Daoy (cell line): Measurements from ENCODE around the gene HOXD9. TPM values are rescaled to one million over a fixed set of nuclear protein-coding genes. Genes with fewer than 3 reads are reported as not detected.

Source experiments
- DNase-seq: peaks from one replicate; pipeline ENCODE4 v3.0.0-alpha.2; 2015; ENCODE audit warnings: low read depth
- total RNA-seq: library from RNA; depleted of rRNA; stranded (reverse); fragments of >200 nt; shearing (Covaris generic); gene quantifications from 2 replicates; pipeline ENCODE4 v1.2.3, GENCODE V29; 2014

Gene HOXD9
- total RNA-seq, 1 experiment from 2014 or later, result 2.5 TPM

- DNase-seq, result no peak
Observed at GRCh38 chr2:176110415-176111308, 11.9 kb upstream of the HOXD9 start.

DNA sequence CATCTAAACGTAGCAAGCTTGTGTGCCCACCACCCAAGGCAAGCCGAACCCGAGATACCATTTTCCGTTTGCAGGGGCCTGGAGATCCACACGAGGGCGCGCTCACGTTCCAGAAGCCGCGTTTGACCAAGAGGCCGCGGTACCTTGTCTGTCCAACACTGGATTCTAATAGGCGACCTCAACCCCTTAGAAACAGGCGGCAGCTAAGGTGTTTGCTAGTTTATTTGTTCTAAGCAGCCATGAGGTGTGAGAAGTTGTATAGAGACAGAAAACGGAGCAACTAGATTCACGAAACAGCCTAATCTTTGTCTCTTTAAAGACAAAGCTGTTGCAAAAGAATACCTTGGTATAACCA lies 11.2 kb upstream of the HOXD9 start:
- DNase-seq, result peak; percentile 69

- no peak for DNase-seq
Observed at GRCh38 chr2:176111846-176112374, 10.6 kb upstream of the HOXD9 start.

GRCh38 chr2:176112375-176113302 lies 9.9 kb upstream of the HOXD9 start:
- no peak for DNase-seq

DNA sequence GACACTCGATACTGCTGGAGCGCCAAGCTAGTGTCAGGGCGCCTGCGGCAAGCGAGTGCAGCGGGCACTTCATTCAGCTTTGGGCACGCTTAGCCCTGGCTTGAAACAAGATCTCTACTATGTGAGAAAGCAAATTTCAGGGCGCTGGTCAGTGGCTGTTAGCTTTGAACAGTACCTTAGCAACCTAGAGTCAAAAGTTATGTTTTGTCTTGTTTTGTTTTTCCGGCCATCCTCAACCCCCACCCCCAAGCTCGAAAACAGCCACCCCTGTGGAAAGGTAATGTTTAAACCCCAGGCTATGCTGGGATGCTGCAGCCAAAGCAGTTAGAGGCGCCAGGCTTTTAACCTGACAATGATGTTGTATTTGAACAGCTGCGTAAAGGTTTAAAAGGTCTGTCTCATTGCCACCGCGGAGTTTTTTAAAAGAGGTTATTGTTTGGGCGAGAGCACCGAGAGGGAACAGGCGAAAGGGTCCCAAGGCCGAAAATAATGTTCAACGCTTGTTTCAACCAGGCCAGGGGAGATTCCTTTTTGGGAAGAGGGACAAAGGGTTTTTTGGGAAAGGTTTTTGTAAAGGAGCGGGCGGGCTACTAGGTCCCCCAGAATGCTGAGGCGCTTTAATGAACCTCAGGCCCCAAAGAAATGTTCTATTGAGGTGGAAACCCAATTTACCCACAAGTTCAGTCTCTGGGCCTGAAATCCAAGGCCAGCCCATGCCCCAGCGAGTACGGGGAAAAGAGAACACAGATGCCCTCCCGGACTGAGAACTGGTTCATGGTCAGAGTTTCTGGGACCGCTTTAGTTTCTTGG lies 8.2 kb upstream of the HOXD9 start:
- DNase-seq, result no peak

GRCh38 chr2:176114930-176115625 lies 7.4 kb upstream of the HOXD9 start:
- DNase-seq, result no peak

DNA sequence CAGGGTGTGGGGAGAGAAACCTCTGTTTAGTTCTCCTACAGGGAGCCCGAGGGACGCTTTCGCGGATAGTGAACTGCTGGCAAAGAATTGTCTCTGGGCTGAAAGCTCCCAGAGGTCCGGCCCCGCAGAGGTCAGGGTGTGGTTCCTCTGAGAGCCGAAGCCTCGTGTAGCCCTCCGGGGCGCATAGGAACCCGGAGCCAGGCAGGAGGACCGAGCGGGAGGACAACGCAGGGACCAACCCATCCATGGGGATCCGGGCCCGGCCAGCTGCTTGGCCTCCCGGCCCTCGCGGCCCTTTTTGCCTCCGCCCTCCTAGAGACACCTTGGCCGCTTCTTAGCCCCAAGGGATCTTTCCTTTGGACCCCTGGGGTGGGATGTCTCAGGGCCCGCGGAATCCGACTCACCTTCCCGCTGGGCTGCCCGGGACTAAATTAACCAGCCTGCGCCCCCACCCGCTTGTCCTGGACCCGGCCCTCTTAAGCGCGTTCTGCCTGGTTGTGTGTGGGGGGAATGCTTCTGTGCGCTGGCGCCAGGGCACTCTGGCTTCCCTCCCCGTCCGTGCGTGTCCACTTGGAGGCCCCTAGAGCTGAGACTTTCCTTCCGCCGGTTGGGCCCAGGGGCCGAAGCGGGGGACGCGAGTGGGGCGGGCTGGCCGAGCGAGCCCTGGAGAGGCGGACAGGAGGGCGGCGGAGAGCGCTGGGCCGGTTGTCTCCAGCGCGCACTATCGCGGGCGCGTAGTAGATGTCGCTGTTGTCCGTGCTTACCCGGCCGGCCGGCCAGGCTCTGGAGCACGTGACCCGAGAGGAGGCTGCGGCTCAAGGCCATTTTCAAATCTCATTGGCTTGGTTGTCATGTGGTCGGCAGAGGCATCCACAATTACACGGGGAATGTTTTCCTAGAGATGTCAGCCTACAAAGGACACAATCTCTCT lies 6.4 kb upstream of the HOXD9 start, which contains the start of gene HOXD10:
Gene HOXD10 (plus strand): TSS at position 896 of the 931 bp plus-strand sequence. CDS start 56 bp downstream, outside the sequence.
- DNase-seq, result peak; percentile 60

- DNase-seq, result no peak
Observed at GRCh38 chr2:176117162-176117822, 5.2 kb upstream of the HOXD9 start.

DNA sequence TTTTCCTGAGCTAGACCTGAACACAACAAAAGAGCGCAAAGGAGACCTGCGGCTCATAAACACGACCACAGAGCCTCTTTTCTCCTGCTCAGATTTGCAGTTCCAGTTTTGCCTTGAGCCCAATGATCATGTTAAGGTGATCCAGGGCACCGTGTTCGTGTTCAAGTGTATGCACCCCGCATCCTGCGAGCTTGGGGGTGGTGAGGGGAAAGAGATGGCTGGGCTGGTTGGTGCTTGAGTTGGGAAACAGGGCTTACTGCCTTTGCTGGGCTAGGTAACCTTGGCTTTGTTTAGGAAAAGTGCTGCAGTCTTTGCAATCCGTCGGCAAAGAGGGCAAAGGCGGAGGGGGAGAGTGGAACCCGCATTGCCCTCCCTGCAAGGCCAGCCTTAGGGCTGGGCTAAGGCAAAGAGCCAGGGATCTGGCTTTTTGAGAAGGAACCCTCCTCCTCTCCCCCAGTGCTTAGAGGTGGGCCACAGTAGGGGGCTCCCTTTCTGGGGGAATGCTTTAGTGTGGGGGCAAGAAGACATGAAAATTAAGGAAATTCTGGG lies 4.6 kb upstream of the HOXD9 start:
- DNase-seq, result no peak

- peak; percentile 39 for DNase-seq
Observed at GRCh38 chr2:176118601-176119339, 3.7 kb upstream of the HOXD9 start.

DNA sequence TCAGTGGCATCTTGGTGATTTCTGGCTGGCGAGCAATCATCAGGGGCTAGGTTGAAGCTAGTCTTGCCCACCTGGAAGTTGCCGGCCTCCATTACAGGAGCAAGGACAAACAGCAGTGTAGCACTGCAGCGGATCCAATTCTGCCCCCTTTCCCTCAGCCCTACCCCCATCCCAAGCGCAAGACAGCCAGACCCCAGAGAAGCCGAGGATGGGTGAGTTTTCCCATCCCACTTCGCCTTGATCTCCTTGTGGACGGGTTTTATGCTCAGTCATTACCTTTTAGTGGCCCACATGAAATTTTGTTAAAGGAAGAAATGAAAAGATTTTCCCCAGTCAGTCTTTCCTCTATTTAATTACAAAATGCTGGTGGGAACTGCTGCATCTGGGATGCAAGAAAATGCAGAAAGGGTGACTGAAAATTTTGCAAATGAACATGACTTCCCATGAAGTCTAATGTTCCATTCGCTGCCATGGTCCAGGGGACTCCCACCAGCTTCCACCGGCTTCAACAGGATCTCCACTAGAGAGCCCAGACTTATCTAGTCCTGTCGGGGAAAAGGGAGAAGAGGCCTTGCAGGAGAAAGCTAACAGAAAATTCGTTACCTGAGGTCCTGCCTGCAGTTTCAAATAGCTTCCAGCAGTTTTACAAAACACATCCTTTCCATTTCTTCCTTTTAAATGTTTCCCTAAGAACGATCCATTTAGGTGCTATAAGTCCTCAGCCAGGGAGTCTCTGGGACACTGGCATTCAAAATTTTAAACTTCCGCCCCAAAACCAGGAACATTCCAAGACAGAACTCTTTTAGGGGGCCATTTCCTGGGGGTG lies 1.9 kb upstream of the HOXD9 start:
- no peak for DNase-seq

DNA sequence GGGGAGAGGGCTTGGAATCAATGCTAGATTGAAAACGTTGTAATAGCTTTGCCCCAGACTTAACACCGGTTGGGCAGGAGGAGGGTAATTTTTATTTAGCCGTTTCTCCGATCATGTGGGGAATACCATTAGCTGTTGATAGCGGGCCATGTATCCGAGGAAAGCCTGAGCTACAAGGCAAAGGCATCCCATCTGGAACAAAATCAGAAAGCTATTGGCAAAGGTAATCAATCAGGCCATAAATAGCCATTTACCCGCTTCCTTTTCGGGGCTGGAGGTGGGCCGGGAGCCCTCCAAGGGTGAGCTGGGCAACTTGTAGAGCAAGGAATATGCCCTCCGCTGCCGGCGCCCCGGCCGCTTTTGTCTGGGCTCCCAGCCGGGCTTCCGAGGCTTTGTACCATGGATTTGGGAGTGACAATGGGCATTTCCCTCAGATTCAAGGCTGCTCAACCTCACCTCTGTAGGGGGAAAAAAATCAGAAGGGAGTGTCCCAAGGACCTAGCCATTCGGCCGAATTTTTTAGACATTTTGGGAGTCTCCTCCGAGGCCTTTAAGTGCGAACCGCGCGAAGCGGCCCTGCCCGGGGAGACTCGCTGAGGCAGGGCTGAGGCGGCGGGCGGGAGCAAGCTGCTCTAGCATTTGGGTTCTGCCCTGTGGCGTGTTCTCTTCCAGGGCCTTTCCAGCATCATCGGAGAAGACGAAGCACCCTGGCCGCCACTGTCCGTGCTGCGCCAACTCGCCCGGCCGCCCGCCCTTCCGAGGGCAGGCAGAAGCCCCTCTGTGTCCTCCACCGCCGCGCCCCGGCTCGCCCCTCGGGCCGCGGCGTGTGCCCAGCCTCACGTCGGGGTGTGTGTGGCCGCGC lies 1.1 kb upstream of the HOXD9 start:
- DNase-seq, result no peak

DNA sequence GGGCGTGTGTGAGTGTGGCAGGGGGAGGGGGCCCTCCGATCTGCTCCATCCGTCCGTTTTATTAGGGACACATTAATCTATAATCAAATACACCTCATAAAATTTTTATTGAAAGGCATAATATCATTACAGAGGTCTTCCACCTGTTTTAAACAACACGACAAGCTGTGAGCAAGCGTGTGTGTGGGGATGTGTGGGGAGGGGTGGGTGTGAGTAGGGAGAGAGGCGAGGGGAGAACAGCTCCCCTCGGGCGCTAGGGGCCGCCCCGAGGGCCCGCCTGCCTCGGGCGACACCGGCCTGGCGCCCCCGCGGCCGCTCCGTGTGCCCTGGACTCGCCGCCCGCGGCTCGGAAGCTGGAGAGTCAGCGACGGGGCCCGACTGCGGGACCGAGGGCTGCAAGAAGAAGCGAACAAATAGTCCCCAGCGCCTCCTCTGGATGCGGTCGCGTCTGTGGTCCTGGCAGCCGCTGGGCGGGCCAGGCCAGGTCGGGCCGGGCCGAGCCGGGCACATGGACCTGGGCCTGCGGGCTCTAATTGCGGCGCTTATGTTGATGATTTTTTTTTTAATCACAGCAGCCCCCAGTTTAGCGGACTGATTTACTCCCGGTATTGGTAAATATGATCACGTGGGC lies 352 bp upstream of the HOXD9 start:
- no peak for DNase-seq

DNA sequence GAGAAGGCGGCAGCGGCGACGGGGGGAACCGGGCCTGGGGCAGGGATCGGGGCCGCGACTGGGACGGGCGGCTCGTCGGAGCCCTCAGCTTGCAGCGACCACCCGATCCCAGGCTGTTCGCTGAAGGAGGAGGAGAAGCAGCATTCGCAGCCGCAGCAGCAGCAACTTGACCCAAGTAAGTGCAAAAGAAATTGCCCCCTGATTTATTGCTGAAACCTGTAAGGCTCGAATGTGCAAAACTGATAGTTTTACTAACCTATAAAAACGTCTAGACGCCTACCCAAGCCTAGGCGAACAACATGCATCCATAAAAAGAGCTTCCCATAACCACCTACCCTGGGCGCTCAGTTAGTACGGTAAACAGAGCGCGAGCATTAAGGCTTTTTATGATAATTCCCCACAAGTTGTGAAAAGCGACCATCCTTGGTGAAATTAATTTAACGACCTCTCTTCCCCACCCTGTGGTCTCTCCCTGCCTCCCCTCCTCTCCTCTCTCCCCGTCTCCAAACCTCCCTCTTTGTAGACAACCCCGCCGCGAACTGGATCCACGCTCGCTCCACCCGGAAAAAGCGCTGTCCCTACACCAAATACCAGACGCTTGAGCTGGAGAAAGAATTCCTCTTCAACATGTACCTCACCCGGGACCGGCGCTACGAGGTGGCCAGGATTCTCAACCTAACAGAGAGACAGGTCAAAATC lies 1.0 kb downstream of the HOXD9 start:
- no peak for DNase-seq
